ENCODE results near the gene TRIB2.

The TRIB2 gene

DNA sequence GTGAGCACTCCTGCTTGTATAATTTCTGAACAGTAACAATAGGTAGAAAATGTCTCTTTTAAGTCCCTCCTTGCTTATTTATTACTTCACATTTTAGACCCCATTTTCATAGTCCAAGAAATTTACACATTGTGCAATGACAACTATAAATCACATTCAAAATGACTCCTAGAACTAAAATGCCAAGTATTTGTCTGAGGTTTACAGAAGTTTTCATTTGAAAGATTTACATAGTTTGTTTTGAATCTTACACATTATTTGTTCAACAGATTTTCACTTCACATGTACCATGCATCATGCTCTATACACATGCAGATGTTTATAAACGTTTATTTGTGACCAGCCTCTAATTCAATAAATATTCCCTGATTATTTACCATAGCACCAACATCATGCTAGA is 15.7 kb upstream of the TRIB2 start:
- no peak for DNase-seq (ENCODE audit: low spot score)
- TF ChIP-seq, protein P1, sequence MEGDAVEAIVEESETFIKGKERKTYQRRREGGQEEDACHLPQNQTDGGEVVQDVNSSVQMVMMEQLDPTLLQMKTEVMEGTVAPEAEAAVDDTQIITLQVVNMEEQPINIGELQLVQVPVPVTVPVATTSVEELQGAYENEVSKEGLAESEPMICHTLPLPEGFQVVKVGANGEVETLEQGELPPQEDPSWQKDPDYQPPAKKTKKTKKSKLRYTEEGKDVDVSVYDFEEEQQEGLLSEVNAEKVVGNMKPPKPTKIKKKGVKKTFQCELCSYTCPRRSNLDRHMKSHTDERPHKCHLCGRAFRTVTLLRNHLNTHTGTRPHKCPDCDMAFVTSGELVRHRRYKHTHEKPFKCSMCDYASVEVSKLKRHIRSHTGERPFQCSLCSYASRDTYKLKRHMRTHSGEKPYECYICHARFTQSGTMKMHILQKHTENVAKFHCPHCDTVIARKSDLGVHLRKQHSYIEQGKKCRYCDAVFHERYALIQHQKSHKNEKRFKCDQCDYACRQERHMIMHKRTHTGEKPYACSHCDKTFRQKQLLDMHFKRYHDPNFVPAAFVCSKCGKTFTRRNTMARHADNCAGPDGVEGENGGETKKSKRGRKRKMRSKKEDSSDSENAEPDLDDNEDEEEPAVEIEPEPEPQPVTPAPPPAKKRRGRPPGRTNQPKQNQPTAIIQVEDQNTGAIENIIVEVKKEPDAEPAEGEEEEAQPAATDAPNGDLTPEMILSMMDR (IDR thresholded peaks at IDR 0.05; ENCODE audit: extremely low read depth, missing control alignments): no peak

DNA sequence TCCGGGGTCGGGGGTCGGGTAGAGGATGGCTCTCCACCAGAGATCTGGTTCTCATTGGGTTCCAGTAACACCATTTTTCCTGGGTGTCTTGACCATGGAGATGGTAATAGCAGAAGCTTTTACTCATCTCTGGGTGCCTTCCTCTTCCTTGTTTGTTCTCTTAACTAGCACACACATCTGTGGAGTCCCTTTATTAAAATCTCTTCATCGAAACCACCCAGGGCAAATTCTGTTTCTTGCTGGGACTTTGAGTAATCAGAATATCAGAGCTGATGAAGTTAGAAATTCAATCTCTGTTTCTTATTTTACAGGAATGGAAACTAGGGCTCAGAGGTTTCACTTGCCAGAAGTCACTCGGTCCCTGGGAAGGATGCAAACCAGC is 15.0 kb upstream of the TRIB2 start:
- no peak for DNase-seq (ENCODE audit: low spot score)
- TF ChIP-seq, protein P1 (IDR thresholded peaks at IDR 0.05; ENCODE audit: extremely low read depth, missing control alignments): no peak

DNA sequence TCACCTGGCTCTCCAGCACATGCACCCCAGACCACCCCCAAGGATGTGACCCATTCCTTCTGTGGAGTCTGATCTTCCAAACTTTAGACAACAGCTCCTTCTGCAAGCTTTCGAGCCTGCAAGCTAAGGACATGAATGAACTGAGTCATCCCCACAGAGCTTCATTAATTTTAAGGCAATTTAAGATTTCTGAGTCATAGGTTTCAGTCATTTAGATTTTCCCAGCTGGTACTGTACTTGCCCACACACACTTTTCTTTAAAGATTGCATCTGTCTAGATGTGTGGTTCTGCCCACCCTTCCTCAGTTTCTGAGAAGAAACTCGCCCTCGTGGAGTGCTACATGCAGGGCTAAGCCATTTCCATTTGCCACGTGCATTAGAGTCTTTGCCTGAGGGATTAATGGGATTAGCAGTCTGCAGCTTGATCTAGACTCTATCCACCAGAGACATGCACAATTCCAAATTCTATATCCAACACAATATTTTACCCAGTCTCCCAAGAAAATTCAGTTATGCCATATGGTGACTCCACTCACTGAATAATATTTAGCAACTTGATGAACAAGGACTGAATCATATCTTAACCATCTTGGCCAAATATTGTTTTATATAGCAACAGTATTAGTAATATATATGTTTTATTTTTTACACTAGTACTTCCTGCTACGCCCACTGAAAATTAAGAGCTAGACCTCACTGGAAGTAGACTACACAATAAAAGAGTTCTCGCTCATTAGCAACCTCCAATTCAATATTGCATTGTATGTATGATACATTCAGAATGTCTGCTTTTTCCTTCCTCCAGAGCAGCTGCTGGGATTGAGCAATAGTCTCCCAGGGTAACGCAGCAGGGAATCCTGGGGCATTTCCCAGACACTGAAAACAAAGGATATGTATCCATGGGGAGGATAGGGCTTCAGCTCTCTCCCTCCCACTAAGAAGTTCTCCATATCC is 14.3 kb upstream of the TRIB2 start:
- TF ChIP-seq, protein P1 (IDR thresholded peaks at IDR 0.05; ENCODE audit: extremely low read depth, missing control alignments): no peak
- no peak for DNase-seq (ENCODE audit: low spot score)

DNA sequence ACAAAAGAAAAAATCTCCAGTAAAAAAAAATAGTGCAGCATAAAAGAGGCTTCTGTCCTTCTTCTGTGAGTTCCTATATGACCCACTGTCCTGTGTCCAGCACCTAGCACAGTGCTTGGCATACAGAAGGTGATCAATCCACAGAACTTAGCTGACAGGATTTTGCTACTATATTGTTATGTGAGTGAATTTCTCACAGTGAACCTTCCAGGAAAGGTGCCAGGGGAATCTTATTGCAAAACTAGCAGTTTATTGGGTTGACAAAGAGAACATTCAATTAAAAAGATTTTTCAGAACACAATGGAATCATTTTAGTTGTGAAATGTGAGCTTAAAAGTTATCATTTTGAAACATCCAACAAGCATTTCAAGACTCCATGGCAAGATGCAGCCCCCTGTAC is 12.4 kb upstream of the TRIB2 start:
- no peak for DNase-seq (ENCODE audit: low spot score)
- TF ChIP-seq, protein P1 (IDR thresholded peaks at IDR 0.05; ENCODE audit: extremely low read depth, missing control alignments): no peak

DNA sequence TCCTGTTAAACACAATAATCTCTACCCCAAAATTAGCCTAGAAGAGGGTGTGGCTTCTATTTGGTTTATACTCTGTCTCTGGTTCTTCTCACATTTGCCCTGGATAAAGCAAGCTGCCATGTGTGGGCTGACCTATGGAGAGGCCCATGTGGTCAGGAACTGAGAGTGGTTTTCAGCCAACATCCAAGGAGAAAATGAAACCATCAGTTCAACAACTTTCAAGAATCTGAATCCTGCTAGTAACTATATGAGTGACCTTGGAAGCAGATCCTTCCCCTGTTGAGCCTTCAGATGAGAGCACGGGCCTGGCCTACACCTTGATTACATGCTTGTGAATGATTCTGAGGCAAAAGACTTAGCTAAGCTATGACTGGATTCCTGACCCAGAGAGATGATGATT is 11.5 kb upstream of the TRIB2 start:
- TF ChIP-seq, protein P1 (IDR thresholded peaks at IDR 0.05; ENCODE audit: extremely low read depth, missing control alignments): no peak
- no peak for DNase-seq (ENCODE audit: low spot score)

DNA sequence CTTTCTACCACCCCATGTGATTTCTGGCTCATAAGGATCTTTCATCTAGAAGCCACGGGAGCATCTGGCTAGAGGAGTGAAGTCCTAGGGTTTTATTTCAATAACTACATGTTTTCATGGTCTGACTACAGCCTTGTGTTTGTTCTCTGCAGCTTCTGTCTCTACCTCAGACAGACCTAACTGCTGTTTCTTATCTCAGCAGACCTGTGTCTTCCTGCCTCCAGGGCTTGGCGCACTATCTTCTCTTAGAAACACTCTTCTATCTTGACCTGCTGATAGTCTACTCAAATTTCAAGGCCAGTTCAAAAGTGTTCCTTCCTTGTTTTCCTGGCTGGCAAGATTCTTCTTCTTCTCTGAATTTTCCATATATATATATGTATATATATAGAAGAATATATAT is 11.0 kb upstream of the TRIB2 start:
- TF ChIP-seq, protein P1 (IDR thresholded peaks at IDR 0.05; ENCODE audit: extremely low read depth, missing control alignments): no peak
- no peak for DNase-seq (ENCODE audit: low spot score)

DNA sequence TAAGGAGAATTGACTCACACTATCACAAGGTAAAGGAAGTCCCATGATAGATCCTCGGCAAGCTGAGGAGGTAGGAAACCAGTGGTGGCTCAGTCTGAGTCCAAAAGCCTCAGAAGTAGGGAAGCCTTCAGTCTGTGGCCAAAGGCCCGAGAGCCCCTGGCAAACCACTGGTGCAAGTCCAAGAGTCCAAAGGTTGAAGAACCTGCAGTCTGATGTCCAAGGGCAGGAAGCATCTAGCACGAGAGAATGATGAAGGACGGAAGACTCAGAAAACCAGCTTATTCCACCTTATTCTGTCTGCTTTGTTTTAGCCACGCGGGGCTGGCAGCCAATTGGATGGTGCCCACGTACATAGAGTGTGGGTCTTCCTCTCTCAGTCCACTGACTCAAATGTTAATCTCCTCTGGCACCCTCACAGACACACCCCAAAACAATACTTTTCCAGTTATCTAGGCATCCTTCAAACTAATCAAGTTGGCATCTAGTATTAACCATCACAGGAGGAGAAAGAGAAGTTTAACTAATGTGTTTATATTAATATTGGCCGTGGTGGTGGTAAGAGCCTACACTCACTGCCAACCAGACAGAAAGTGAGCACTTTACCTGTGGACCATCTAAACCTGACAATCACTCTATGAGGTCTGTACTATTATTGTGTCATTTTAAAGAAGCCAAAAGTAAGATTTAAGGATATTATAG is 8.1 kb upstream of the TRIB2 start:
- TF ChIP-seq, protein P1 (IDR thresholded peaks at IDR 0.05; ENCODE audit: extremely low read depth, missing control alignments): no peak
- no peak for DNase-seq (ENCODE audit: low spot score)

Measured in GM20000 (cell line).